ENCODE measurements around the gene TMEM222.
"Not testable (repeated sequence)": the region's sequence is repeated elsewhere in the genome, so short reads cannot be mapped to it uniquely, and the experiment has no call there.

Gene TMEM222

GRCh38 chr1:27380766-27381733 lies 59.1 kb downstream of the TMEM222 start:
- DNase-seq, result no peak

GRCh38 chr1:27381969-27382762 lies 60.2 kb downstream of the TMEM222 start:
- DNase-seq, result no peak

- no peak for DNase-seq
Measured at GRCh38 chr1:27383039-27383605, 61.2 kb downstream of the TMEM222 start, which contains the start of gene CD164L2. TSS of gene CD164L2 (minus strand) at chr1:27383333. CDS start at chr1:27383239, 94 bp downstream.

- DNase-seq, result no peak
Measured at GRCh38 chr1:27383661-27384060, 61.7 kb downstream of the TMEM222 start.

DNA sequence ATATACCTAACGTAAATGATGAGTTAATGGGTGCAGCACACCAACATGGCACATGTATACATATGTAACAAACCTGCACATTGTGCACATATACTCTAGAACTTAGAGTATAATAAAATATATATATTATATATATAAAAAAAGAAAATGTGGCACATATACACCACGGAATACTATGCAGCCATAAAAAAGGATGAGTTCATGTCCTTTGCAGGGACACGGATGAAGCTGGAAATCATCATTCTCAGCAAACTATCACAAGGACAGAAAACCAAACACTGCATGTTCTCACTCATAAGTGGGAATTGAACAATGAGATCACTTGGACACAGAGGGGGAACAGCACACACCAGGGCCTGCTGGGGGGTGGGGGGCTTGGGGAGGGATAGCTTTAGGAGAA lies 62.8 kb downstream of the TMEM222 start:
- DNase-seq, result not testable (repeated sequence)
